Progenitor cell of endocrine pancreas (in vitro differentiated cells): ENCODE results near the gene HPD. TPM values are rescaled to one million over a fixed set of nuclear protein-coding genes. Genes with fewer than 3 reads are reported as not detected.

Experiments
- DNase-seq: peaks from one replicate; pipeline ENCODE4 v3.0.0; 2021; ENCODE audit warnings: low spot score; ENCODE audit not compliant: unreplicated experiment
- H3K27ac Mint-ChIP-seq: 2 replicates; pipeline ENCODE4 v1.8.0; 2021; ENCODE audit warnings: mild to moderate bottlenecking, moderate library complexity, mixed read lengths
- H3K27me3 Mint-ChIP-seq: 2 replicates; pipeline ENCODE4 v1.8.0; 2021; ENCODE audit warnings: mixed read lengths
- H3K36me3 Mint-ChIP-seq: 2 replicates; pipeline ENCODE4 v1.8.0; 2022; ENCODE audit warnings: mixed read lengths; ENCODE audit not compliant: insufficient read depth
- H3K4me1 Mint-ChIP-seq: 2 replicates; pipeline ENCODE4 v1.8.0; 2021; ENCODE audit warnings: low read depth, mixed read lengths
- H3K4me3 Mint-ChIP-seq: 2 replicates; pipeline ENCODE4 v1.8.0; 2021; ENCODE audit warnings: low read depth, mild to moderate bottlenecking, moderate library complexity, mixed read lengths
- H3K9me3 Mint-ChIP-seq: 2 replicates; pipeline ENCODE4 v1.8.0; 2021; ENCODE audit warnings: low read depth, mixed read lengths
- total RNA-seq: library from RNA; stranded (reverse); gene quantifications from 2 replicates; pipeline ENCODE4 v1.2.1, GENCODE V29; 2021
- TF ChIP-seq, protein P1 (sequence below): fragments of 200-600 bp; sonication (generic); IDR thresholded peaks from one replicate; pipeline ENCODE4 v1.5.0; 2021; ENCODE audit warnings: antibody characterized with exemption, mild to moderate bottlenecking; ENCODE audit not compliant: unreplicated experiment

The HPD gene
- total RNA-seq, 1 donor from 2014 or later, result not detected

GRCh38 chr12:121804417-121805111 is 54.1 kb downstream of the HPD start:
- Mint-ChIP-seq H3K4me3 (peak overlapping the region; percentile 90), H3K9me3 (no peaks in the 10 kb centered on the region), H3K36me3 (peaks cover 11% of the 10 kb centered on the region), H3K27ac (peak overlapping the region; percentile 98), H3K4me1 (peaks cover 16% of the 10 kb centered on the region), H3K27me3 (no peaks in the 10 kb centered on the region)
- DNase-seq, result no peak
- TF ChIP-seq, protein P1, sequence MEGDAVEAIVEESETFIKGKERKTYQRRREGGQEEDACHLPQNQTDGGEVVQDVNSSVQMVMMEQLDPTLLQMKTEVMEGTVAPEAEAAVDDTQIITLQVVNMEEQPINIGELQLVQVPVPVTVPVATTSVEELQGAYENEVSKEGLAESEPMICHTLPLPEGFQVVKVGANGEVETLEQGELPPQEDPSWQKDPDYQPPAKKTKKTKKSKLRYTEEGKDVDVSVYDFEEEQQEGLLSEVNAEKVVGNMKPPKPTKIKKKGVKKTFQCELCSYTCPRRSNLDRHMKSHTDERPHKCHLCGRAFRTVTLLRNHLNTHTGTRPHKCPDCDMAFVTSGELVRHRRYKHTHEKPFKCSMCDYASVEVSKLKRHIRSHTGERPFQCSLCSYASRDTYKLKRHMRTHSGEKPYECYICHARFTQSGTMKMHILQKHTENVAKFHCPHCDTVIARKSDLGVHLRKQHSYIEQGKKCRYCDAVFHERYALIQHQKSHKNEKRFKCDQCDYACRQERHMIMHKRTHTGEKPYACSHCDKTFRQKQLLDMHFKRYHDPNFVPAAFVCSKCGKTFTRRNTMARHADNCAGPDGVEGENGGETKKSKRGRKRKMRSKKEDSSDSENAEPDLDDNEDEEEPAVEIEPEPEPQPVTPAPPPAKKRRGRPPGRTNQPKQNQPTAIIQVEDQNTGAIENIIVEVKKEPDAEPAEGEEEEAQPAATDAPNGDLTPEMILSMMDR, result no peak

- DNase-seq, result no peak
- Mint-ChIP-seq H3K27ac (peak within 1 kb of the TSS; percentile 99), H3K4me1 (peaks cover 20% of the 10 kb centered on the region), H3K9me3 (no peaks in the 10 kb centered on the region), H3K27me3 (no peaks in the 10 kb centered on the region), H3K36me3 (peaks cover 10% of the 10 kb centered on the region), H3K4me3 (peak within 1 kb of the TSS; percentile 90)
- TF ChIP-seq, protein P1, result no peak
These were observed 54.7 kb downstream of the HPD start, which contains the start of gene SETD1B for GRCh38 chr12:121803861-121804416. TSS of gene SETD1B (plus strand) at chr12:121804009. CDS start at chr12:121804738, 729 bp downstream.

- Mint-ChIP-seq H3K4me3 (peak overlapping the region; percentile 90), H3K27ac (peak overlapping the region; percentile 99), H3K4me1 (peaks cover 29% of the 10 kb centered on the region), H3K27me3 (no peaks in the 10 kb centered on the region), H3K36me3 (peaks cover 11% of the 10 kb centered on the region), H3K9me3 (no peaks in the 10 kb centered on the region)
- DNase-seq, result peak; percentile 78
- TF ChIP-seq, protein P1, result no peak
These were observed 55.6 kb downstream of the HPD start for GRCh38 chr12:121802843-121803698.

- peak overlapping the region; percentile 99 for H3K27ac Mint-ChIP-seq
- H3K4me1 Mint-ChIP-seq, result peaks cover 32% of the 10 kb centered on the region
- DNase-seq, result no peak
- no peaks in the 10 kb centered on the region for H3K27me3 Mint-ChIP-seq
- H3K9me3 Mint-ChIP-seq, result no peaks in the 10 kb centered on the region
- TF ChIP-seq, protein P1, result no peak
- H3K4me3 Mint-ChIP-seq, result peak overlapping the region; percentile 90
- H3K36me3 Mint-ChIP-seq, result peaks cover 12% of the 10 kb centered on the region
These were observed 56.2 kb downstream of the HPD start for GRCh38 chr12:121802485-121802842.
